Mesenchymal stem cell (in vitro differentiated cells and primary cell): Measurements from ENCODE around the gene ADPRHL1.

Source experiments
- DNase-seq: peaks from one replicate; pipeline ENCODE4 v3.0.0-alpha.2; 2013
- H2AFZ ChIP-seq: one replicate; pipeline ENCODE4 v1.6.1; 2013; ENCODE audit warnings: low read depth, mild to moderate bottlenecking, control low read depth, inconsistent platforms, low read length, moderate library complexity
- H2AK5ac ChIP-seq: 2 replicates; pipeline ENCODE4 v1.6.1; 2013; ENCODE audit warnings: low read length, moderate library complexity, mild to moderate bottlenecking, inconsistent platforms; ENCODE audit not compliant: severe bottlenecking
- H2BK120ac ChIP-seq: one replicate; pipeline ENCODE4 v1.6.1; 2013; ENCODE audit warnings: low read depth, mild to moderate bottlenecking, inconsistent platforms, low read length, moderate library complexity
- H2BK12ac ChIP-seq, 2 experiments: one replicate each; pipeline ENCODE4 v1.6.1; 2013; ENCODE audit warnings: inconsistent platforms in 2 of 2, low read length in 2 of 2, mild to moderate bottlenecking in 2 of 2, moderate library complexity in 2 of 2, control low read depth in 1 of 2
- H2BK15ac ChIP-seq: one replicate; pipeline ENCODE4 v1.6.1; 2013; ENCODE audit warnings: mild to moderate bottlenecking, low read depth, inconsistent platforms; ENCODE audit not compliant: poor library complexity, severe bottlenecking
- H2BK5ac ChIP-seq: 2 replicates; pipeline ENCODE4 v1.6.1; 2013; ENCODE audit warnings: low read depth, mild to moderate bottlenecking, low read length, control low read depth, inconsistent platforms; ENCODE audit not compliant: poor library complexity, severe bottlenecking
- H3K14ac ChIP-seq, 2 experiments: one replicate each; pipeline ENCODE4 v1.6.1; 2013; ENCODE audit warnings: inconsistent platforms in 2 of 2, low read length in 2 of 2, control low read depth in 1 of 2, mild to moderate bottlenecking in 1 of 2, moderate library complexity in 1 of 2
- H3K18ac ChIP-seq, 2 experiments: one replicate each; pipeline ENCODE4 v1.6.1; 2013; ENCODE audit warnings: inconsistent platforms in 2 of 2, low read length in 2 of 2, control low read depth in 1 of 2, low read depth in 1 of 2, mild to moderate bottlenecking in 1 of 2
- H3K23ac ChIP-seq, 2 experiments: one replicate each; pipeline ENCODE4 v1.6.1; 2013; ENCODE audit warnings: inconsistent platforms in 2 of 2, low read length in 2 of 2, mild to moderate bottlenecking in 2 of 2, moderate library complexity in 2 of 2, control low read depth in 1 of 2
- H3K27ac ChIP-seq: 2 replicates; pipeline ENCODE4 v1.5.1; 2013; ENCODE audit warnings: mild to moderate bottlenecking, moderate library complexity, low read length, control low read depth, inconsistent platforms; ENCODE audit not compliant: poor library complexity, severe bottlenecking
- H3K27me3 ChIP-seq, 2 experiments: 2 replicates each; pipeline versions ENCODE4 v1.6.1 to v1.7.0; 2013; ENCODE audit warnings: low read length in 2 of 2, mild to moderate bottlenecking in 2 of 2, moderate library complexity in 2 of 2, control low read depth in 1 of 2, inconsistent platforms in 1 of 2; ENCODE audit not compliant: control insufficient read depth in 1 of 2, insufficient read depth in 1 of 2
- H3K36me3 ChIP-seq, 2 experiments: 2 replicates each; pipeline versions ENCODE4 v1.6.1 to v1.7.0; 2013; ENCODE audit warnings: low read length in 2 of 2, control low read depth in 1 of 2, inconsistent platforms in 1 of 2, low read depth in 1 of 2, mild to moderate bottlenecking in 1 of 2; ENCODE audit not compliant: insufficient read depth in 2 of 2, control insufficient read depth in 1 of 2
- H3K4ac ChIP-seq, 2 experiments: one replicate each; pipeline ENCODE4 v1.6.1; 2013; ENCODE audit warnings: inconsistent platforms in 2 of 2, low read length in 2 of 2, mild to moderate bottlenecking in 2 of 2, moderate library complexity in 2 of 2, control low read depth in 1 of 2, low read depth in 1 of 2
- H3K4me1 ChIP-seq: 2 replicates; pipeline ENCODE4 v1.6.1; 2013; ENCODE audit warnings: low read depth, low read length, control low read depth; ENCODE audit not compliant: control insufficient read depth, insufficient read depth
- H3K4me2 ChIP-seq: 2 replicates; pipeline ENCODE4 v1.6.1; 2013; ENCODE audit warnings: low read length, mild to moderate bottlenecking, inconsistent platforms; ENCODE audit not compliant: poor library complexity, severe bottlenecking
- H3K4me3 ChIP-seq, 2 experiments: 2 replicates each; pipeline versions ENCODE4 v1.5.1 to v1.7.0; 2013; ENCODE audit warnings: low read length in 2 of 2, mild to moderate bottlenecking in 2 of 2, control low read depth in 1 of 2, low read depth in 1 of 2; ENCODE audit not compliant: insufficient read depth in 1 of 2
- H3K79me1 ChIP-seq: replicated peaks from 2 replicates; pipeline ENCODE4 v1.6.1; 2013; ENCODE audit warnings: mild to moderate bottlenecking, control low read depth, low read length, inconsistent platforms; ENCODE audit not compliant: poor library complexity, severe bottlenecking
- H3K9ac ChIP-seq: 2 replicates; pipeline ENCODE4 v1.7.0; 2013; ENCODE audit warnings: mild to moderate bottlenecking, low read length, moderate library complexity
- H3K9me3 ChIP-seq: 2 replicates; pipeline ENCODE4 v1.7.0; 2013; ENCODE audit warnings: mild to moderate bottlenecking, low read length; ENCODE audit not compliant: control insufficient read depth
- H4K8ac ChIP-seq: one replicate; pipeline ENCODE4 v1.6.1; 2013; ENCODE audit warnings: inconsistent platforms, mild to moderate bottlenecking, low read length, moderate library complexity
- H4K91ac ChIP-seq: one replicate; pipeline ENCODE4 v1.6.1; 2013; ENCODE audit warnings: mild to moderate bottlenecking, low read length, inconsistent platforms
- WGBS: methylation state at CpG from one replicate; pipeline ENCODE4 v1.1.7; 2013; ENCODE audit warnings: mixed read lengths; 5-methylcytosine and 5-hydroxymethylcytosine counted together

Gene ADPRHL1

DNA sequence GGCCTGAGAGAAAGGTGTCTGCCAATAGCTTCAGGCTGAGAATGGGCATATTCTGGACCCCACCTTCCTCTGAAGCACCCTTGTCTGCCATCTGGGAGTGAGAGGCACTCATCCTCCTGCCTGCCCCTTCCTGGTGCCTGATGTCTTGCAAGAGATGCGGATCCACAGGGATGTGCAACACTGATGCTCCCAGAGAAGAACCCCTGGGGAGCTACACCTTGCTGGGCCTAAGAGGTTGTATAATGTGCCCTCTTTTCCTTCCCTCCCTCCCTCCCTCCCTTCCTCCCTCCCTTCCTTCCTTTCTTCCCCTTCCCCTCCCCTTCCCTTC lies 34.6 kb downstream of the ADPRHL1 start:
- no peak for DNase-seq
- WGBS, result 86% methylated on average over 1 of the region's 1 CpG
- H2BK12ac ChIP-seq, result no peak overlapping the region
- no peak overlapping the region for H4K8ac ChIP-seq
- H3K9me3 ChIP-seq, result no peaks in the 10 kb centered on the region
- no peak overlapping the region for H3K14ac ChIP-seq
- H3K4me3 ChIP-seq, result no peak overlapping the region
- H2AK5ac ChIP-seq, result no peak overlapping the region
- no peak overlapping the region for H2BK15ac ChIP-seq
- no peak overlapping the region for H2BK120ac ChIP-seq
- peaks cover 0 to 36% of the 10 kb centered on the region in 2 experiments for H3K27me3 ChIP-seq
- no peak overlapping the region for H3K4me2 ChIP-seq
- no peak overlapping the region for H3K27ac ChIP-seq
- H3K4ac ChIP-seq, result no peak overlapping the region
- H3K79me1 ChIP-seq, result no peaks in the 10 kb centered on the region
- H3K23ac ChIP-seq, result no peak overlapping the region
- H3K4me1 ChIP-seq, result peaks cover 10% of the 10 kb centered on the region
- H2BK5ac ChIP-seq, result no peak overlapping the region
- H3K36me3 ChIP-seq, result peaks cover 0 to 6% of the 10 kb centered on the region in 2 experiments
- H3K18ac ChIP-seq, result no peak overlapping the region
- no peak overlapping the region for H2AFZ ChIP-seq
- no peak overlapping the region for H4K91ac ChIP-seq
- H3K9ac ChIP-seq, result no peak overlapping the region

DNA sequence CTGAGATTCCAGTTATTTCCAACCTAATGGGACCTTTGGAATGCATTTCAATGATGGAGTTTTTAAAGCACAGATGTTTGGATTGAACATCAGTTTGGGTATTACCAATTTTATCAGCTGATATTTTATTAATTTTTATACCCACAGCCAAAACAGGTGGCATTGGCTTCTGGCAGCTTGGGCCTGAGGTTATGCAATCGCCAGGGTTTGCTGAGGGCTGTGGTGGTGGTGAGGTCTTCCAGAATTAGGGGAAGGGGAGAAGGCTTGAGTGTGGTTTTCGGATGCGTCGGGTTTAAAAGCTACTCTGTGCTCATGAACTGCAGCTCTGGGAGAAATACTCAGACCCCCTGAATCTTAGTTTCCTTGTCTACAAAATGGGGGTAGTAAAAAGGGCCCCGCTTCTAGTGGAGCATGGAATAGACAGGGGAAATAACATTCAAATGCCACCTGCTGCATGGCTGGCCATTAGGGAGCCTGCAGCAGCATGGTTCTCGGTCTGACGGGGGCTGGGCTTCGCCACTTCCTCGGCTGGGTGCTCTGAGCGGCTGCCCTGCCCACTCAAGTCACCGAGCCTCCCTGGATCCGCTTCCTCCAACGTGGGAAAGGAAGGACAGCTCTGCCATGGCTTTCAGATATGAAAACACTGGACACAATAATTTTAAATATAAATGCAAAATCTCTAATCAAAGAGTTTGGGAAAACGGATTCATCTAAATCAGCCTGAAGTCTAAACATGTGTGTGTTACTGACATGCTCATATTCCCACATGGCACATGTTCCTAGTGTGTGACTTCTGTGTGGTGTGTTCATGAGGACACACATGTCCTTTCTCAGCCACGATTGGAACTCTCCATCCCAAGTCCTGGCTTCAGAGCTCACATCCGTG lies 35.2 kb downstream of the ADPRHL1 start:
- Histone ChIP-seq H3K4ac (no peak overlapping the region), H3K79me1 (no peaks in the 10 kb centered on the region), H2AK5ac (no peak overlapping the region), H3K4me1 (peaks cover 14% of the 10 kb centered on the region), H4K8ac (no peak overlapping the region), H3K36me3 (peaks cover 0 to 3% of the 10 kb centered on the region in 2 experiments), H4K91ac (no peak overlapping the region), H3K9me3 (no peaks in the 10 kb centered on the region), H3K23ac (no peak overlapping the region), H3K4me3 (no peak overlapping the region), H3K18ac (no peak overlapping the region), H2BK12ac (no peak overlapping the region), H2AFZ (no peak overlapping the region), H3K27ac (no peak overlapping the region), H3K9ac (no peak overlapping the region), H3K4me2 (no peak overlapping the region), H2BK15ac (no peak overlapping the region), H3K27me3 (peaks cover 0 to 36% of the 10 kb centered on the region in 2 experiments), H2BK5ac (no peak overlapping the region), H2BK120ac (no peak overlapping the region), H3K14ac (no peak overlapping the region)
- WGBS, result 90% methylated on average over 12 of the region's 16 CpGs
- no peak for DNase-seq

- no peaks in the 10 kb centered on the region for H3K9me3 ChIP-seq
Observed at GRCh38 chr13:113417008-113417751, 36.1 kb downstream of the ADPRHL1 start.

DNA sequence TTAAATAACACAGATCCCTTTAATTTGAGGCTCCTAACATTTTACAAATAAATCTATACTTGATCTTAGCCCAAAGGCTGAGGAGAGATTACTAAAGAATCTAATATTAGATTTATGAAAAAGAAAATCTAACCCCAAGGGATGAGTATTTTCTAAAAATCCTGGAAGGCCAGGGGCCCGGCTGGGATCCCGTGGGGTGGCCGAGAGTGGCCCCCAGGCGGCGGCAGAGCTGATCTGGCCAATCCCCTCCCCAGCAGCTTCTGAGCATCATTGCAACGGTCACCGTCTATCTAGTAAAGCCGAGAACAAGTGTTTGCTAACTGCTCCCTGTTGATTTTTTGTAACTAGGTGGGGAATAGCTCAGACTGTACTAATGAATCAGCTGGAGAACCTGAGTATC lies 37.5 kb downstream of the ADPRHL1 start:
- H2BK15ac ChIP-seq, result no peak overlapping the region
- WGBS, result 88% methylated on average over 8 of the region's 8 CpGs
- no peak overlapping the region for H4K91ac ChIP-seq
- H4K8ac ChIP-seq, result no peak overlapping the region
- no peak overlapping the region for H3K14ac ChIP-seq
- H3K4ac ChIP-seq, result no peak overlapping the region
- H3K23ac ChIP-seq, result no peak overlapping the region
- H2BK5ac ChIP-seq, result no peak overlapping the region
- H3K4me3 ChIP-seq, result no peak overlapping the region
- H2BK120ac ChIP-seq, result no peak overlapping the region
- H3K27me3 ChIP-seq, result peaks cover 0 to 36% of the 10 kb centered on the region in 2 experiments
- no peak for DNase-seq
- peaks cover 0 to 3% of the 10 kb centered on the region in 2 experiments for H3K36me3 ChIP-seq
- H3K4me1 ChIP-seq, result peaks cover 24% of the 10 kb centered on the region
- no peak overlapping the region for H2BK12ac ChIP-seq
- no peak overlapping the region for H2AK5ac ChIP-seq
- no peak overlapping the region for H3K4me2 ChIP-seq
- H3K79me1 ChIP-seq, result no peaks in the 10 kb centered on the region
- no peak overlapping the region for H3K9ac ChIP-seq
- no peak overlapping the region for H3K27ac ChIP-seq
- H2AFZ ChIP-seq, result no peak overlapping the region
- no peaks in the 10 kb centered on the region for H3K9me3 ChIP-seq
- no peak overlapping the region for H3K18ac ChIP-seq

More at GRCh38 chr13:113417008-113417751, 36.1 kb downstream of the ADPRHL1 start:
- Histone ChIP-seq H2BK12ac (no peak overlapping the region), H3K4me1 (peaks cover 15% of the 10 kb centered on the region), H3K9ac (no peak overlapping the region), H4K91ac (no peak overlapping the region), H3K18ac (no peak overlapping the region), H2AFZ (no peak overlapping the region), H3K36me3 (peaks cover 0 to 3% of the 10 kb centered on the region in 2 experiments), H2BK120ac (no peak overlapping the region), H3K27me3 (peaks cover 0 to 36% of the 10 kb centered on the region in 2 experiments), H3K23ac (no peak overlapping the region), H2AK5ac (no peak overlapping the region), H3K4me3 (no peak overlapping the region), H3K4ac (no peak overlapping the region), H2BK15ac (no peak overlapping the region), H3K4me2 (no peak overlapping the region), H3K14ac (peak overlapping the region in 1 of 2 experiments; percentile 70), H3K79me1 (no peaks in the 10 kb centered on the region), H4K8ac (no peak overlapping the region), H2BK5ac (no peak overlapping the region), H3K27ac (no peak overlapping the region)
- 82% methylated on average over 28 of the region's 28 CpGs for WGBS
- no peak for DNase-seq
